Breast epithelium (tissue), 4 donors: ENCODE results near the gene FAM32A. TPM values are rescaled to one million over a fixed set of nuclear protein-coding genes. Genes with fewer than 3 reads are reported as not detected.

Experiments
- DNase-seq, 2 donors: peaks; one replicate each; pipeline ENCODE4 v3.0.0-alpha.2; 2019; ENCODE audit warnings: low spot score in 2 of 2
- H3K27ac ChIP-seq, 2 donors: fragments of 200-600 bp; sonication (generic) in 1 of 2; one replicate each; pipeline ENCODE4 v1.5.1; 2016 to 2019; ENCODE audit warnings: mild to moderate bottlenecking in 1 of 2
- H3K27me3 ChIP-seq, 2 donors: fragments of 200-600 bp; sonication (generic) in 1 of 2; one replicate each; pipeline versions ENCODE4 v1.5.1 to v1.6.0; 2017 to 2019; ENCODE audit warnings: control low read depth in 1 of 2, mild to moderate bottlenecking in 1 of 2
- H3K36me3 ChIP-seq: fragments of 200-600 bp; one replicate; pipeline ENCODE4 v1.5.1; 2019
- H3K4me1 ChIP-seq, 2 donors: fragments of 200-600 bp; sonication (generic); one replicate each; pipeline ENCODE4 v1.5.1; 2016 to 2019; ENCODE audit warnings: control low read depth in 1 of 2
- H3K4me3 ChIP-seq, 3 donors: fragments of 200-600 bp; sonication (generic); 1 replicate in 2 of 3; 2 replicates in 1 of 3; pipeline ENCODE4 v1.5.1; 2016 to 2019; ENCODE audit warnings: mild to moderate bottlenecking in 3 of 3, moderate library complexity in 2 of 3
- H3K9me3 ChIP-seq, 2 donors: fragments of 200-600 bp; sonication (generic) in 1 of 2; one replicate each; pipeline ENCODE4 v1.5.1; 2016 to 2019; ENCODE audit warnings: control low read depth in 1 of 2
- CTCF ChIP-seq, 3 donors: fragments of 450-650 bp; IDR thresholded peaks; one replicate each; pipeline ENCODE4 v1.5.1; 2016 to 2017; ENCODE audit warnings: antibody characterized with exemption in 3 of 3, mild to moderate bottlenecking in 3 of 3, moderate library complexity in 3 of 3
- POLR2A ChIP-seq: fragments of 450-650 bp; IDR thresholded peaks from one replicate; pipeline ENCODE4 v1.6.1; 2016; ENCODE audit warnings: antibody characterized with exemption, mild to moderate bottlenecking, moderate library complexity
- POLR2AphosphoS5 ChIP-seq, 3 donors: sonication (generic); formaldehyde crosslinking; IDR thresholded peaks; one replicate each; pipeline ENCODE4 v1.6.1; 2017; ENCODE audit warnings: antibody characterized with exemption in 3 of 3
- intact Hi-C: fragments of 100-400 bp; cut with DNase I; formaldehyde crosslinking; loops from one replicate; pipeline ENCODE4 v1.15.1; 2023; ENCODE audit warnings: low total_unique reads
- total RNA-seq, 3 donors: library from RNA; depleted of rRNA; stranded (reverse); fragments of >200 nt; gene quantifications; one replicate each; pipeline ENCODE4 v1.1.0, GENCODE V29; 2016

FAM32A gene
- total RNA-seq, 3 donors from 2014 or later, result 80.0 to 112 (median 86.3) TPM

DNA sequence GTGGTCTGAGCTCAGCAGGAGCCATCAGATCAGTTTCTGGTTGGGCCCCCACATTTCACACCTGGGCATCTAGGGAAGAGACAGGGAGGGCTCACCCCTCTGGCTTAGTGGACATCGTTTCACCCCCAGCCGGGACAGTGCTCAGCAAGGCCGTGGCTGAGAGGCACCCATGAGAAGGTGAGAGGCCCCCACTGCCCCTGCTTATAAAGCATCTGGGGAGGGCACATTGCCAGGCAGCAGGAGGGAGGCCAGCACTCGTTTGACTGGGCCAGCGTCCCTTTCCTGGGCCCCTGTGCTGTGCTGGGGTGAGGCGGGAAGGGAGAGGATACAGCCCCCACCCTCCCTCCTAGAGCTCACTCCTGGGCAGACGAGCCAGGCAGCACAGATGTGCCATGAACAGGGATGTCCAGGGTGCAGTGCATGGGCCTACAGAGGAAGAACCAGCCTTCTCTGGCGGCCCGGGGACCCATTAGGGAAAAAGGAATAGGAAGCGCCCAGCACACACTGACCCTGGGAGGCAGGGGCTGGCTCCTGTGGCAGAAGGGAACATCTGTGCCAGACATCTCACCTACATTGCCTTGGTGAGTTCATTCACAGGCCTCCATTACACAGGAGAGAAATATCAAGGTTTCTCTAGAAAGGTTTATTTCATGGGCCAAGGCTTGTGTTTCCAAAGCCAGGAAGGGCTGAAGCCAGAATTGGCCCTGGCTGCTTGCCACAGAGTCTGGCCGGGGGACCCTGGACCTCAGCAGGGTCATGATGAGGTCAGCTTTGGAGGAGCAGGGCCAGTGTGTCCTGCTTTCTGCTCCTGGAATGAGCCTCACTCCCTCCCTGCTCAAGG is 20.2 kb downstream of the FAM32A start:
- H3K27ac ChIP-seq, result no peak overlapping the region
- no peaks in the 10 kb centered on the region for H3K27me3 ChIP-seq
- no peak for DNase-seq
- peaks cover 11% of the 10 kb centered on the region for H3K36me3 ChIP-seq
- TF ChIP-seq CTCF (IDR thresholded peaks at IDR 0.05), result no peak
- no peak for TF ChIP-seq POLR2AphosphoS5 (IDR thresholded peaks at IDR 0.05)
- TF ChIP-seq POLR2A, result no peak
- H3K9me3 ChIP-seq, result no peaks in the 10 kb centered on the region
- no peak overlapping the region for H3K4me3 ChIP-seq
- intact Hi-C loops, result no loop called here
- H3K4me1 ChIP-seq, result no peaks in the 10 kb centered on the region

GRCh38 chr19:16206046-16206605 is 20.9 kb downstream of the FAM32A start:
- Histone ChIP-seq H3K36me3 (peaks cover 11% of the 10 kb centered on the region), H3K27me3 (no peaks in the 10 kb centered on the region), H3K4me3 (no peak overlapping the region), H3K4me1 (no peaks in the 10 kb centered on the region), H3K27ac (no peak overlapping the region), H3K9me3 (no peaks in the 10 kb centered on the region)
- intact Hi-C loops, result no loop called here
- TF ChIP-seq CTCF (IDR thresholded peaks at IDR 0.05), result no peak
- TF ChIP-seq POLR2A, result no peak
- TF ChIP-seq POLR2AphosphoS5 (IDR thresholded peaks at IDR 0.05), result no peak
- no peak for DNase-seq

DNA sequence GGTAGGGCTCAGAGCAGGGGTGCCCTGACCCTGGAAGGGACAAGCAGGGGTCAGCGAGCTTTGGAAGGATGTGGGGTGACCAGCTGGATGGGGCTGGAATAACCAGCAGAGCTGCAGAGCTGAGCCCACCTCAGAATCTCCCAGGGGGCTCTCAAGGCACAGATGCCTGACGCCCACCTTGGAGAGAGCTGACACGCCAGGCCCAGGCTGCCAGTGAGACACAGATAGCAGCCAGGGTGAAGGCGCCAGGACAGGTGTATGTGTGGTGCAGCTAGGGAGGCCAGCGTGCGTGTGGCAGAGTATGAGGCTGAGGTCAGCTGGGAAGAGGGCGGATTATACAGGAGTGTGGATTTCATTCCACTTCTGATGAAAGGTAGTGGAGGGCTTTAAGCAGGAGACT is 21.4 kb downstream of the FAM32A start:
- Histone ChIP-seq H3K27ac (no peak overlapping the region), H3K27me3 (no peaks in the 10 kb centered on the region), H3K4me3 (no peak overlapping the region), H3K4me1 (no peaks in the 10 kb centered on the region), H3K36me3 (peaks cover 11% of the 10 kb centered on the region), H3K9me3 (no peaks in the 10 kb centered on the region)
- intact Hi-C loops, result no loop called here
- DNase-seq, result no peak
- TF ChIP-seq POLR2AphosphoS5 (IDR thresholded peaks at IDR 0.05) (no peak), POLR2A (no peak)

DNA sequence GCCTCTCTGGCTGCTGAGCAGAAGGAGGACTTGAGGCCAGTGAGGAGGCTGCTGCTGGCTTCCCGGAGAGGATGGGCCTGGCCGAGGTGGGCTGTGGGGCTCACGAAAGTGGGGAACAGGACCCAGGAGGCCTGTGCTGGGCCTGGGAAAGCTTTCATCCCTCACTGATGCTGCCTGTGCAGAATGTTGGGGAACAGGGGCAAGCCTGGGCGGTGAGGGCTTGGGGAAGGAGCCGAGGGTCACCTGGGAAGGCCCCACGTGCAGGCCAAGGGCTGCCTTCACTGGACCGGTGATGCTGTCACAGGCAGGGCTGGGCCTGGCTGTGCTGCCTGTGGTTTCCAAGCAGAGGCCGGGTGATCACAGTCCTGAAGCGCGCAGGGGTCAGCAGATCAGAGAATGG is 21.9 kb downstream of the FAM32A start:
- Histone ChIP-seq H3K4me1 (no peaks in the 10 kb centered on the region), H3K9me3 (no peaks in the 10 kb centered on the region), H3K4me3 (no peak overlapping the region), H3K27me3 (no peaks in the 10 kb centered on the region), H3K36me3 (peaks cover 11% of the 10 kb centered on the region), H3K27ac (no peak overlapping the region)
- no peak for TF ChIP-seq POLR2AphosphoS5 (IDR thresholded peaks at IDR 0.05)
- TF ChIP-seq CTCF (IDR thresholded peaks at IDR 0.05), result no peak
- TF ChIP-seq POLR2A, result no peak
- DNase-seq, result no peak
- intact Hi-C loops, result no loop called here

- intact Hi-C loops, result no loop called here
- DNase-seq, result no peak
- peaks cover 11% of the 10 kb centered on the region for H3K36me3 ChIP-seq
Measured at GRCh38 chr19:16207490-16208025, 22.3 kb downstream of the FAM32A start.

More at GRCh38 chr19:16207490-16208025, 22.3 kb downstream of the FAM32A start:
- no peaks in the 10 kb centered on the region for H3K27me3 ChIP-seq
- TF ChIP-seq POLR2AphosphoS5 (IDR thresholded peaks at IDR 0.05) (no peak), CTCF (IDR thresholded peaks at IDR 0.05) (no peak), POLR2A (no peak)
- H3K9me3 ChIP-seq, result no peaks in the 10 kb centered on the region
- no peaks in the 10 kb centered on the region for H3K4me1 ChIP-seq
- no peak overlapping the region for H3K4me3 ChIP-seq
- H3K27ac ChIP-seq, result no peak overlapping the region
